Prostate gland (tissue), 2 donors: Measurements from ENCODE around the gene SLC38A3.

Experiments used
- CTCF ChIP-seq, 4 experiments: fragments of 200-600 bp in 2 of 4; fragments of 450-650 bp in 2 of 4; sonication (generic) in 2 of 4; IDR thresholded peaks; 1 replicate in 3 of 4; 2 replicates in 1 of 4; pipeline ENCODE4 v1.5.1; 2016 to 2019; ENCODE audit warnings: antibody characterized with exemption in 4 of 4, mild to moderate bottlenecking in 2 of 4, moderate library complexity in 2 of 4
- POLR2AphosphoS5 ChIP-seq: sonication (generic); formaldehyde crosslinking; IDR thresholded peaks from one replicate; pipeline ENCODE4 v1.6.1; 2017; ENCODE audit warnings: antibody characterized with exemption

GRCh38 chr3:50224639-50225038, 19.6 kb downstream of the SLC38A3 start:
- TF ChIP-seq CTCF (IDR thresholded peaks at IDR 0.05), result no peak
- TF ChIP-seq POLR2AphosphoS5, result no peak
